ENCODE measurements around the gene BSN.

DNA sequence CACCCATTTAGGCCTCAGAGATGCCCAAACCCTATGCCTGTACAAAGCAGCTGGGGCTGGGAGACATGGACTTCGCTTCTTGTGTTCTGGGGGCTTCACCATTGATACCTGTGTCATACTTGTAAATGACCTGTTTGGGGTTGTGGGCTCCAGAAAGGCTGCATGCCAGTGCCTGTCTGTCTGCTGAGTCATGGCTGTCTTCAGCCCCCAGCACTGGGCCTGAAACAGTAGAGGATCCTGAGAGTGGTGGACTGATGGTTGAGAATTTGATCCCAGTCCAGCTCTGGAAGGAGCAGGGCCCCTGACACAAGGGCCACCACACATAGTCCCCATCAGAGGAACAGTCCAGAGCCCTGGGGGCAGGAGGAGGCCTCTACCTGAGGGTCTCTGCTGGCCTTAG, 95.3 kb downstream of the BSN start:
- TF ChIP-seq, protein P1, sequence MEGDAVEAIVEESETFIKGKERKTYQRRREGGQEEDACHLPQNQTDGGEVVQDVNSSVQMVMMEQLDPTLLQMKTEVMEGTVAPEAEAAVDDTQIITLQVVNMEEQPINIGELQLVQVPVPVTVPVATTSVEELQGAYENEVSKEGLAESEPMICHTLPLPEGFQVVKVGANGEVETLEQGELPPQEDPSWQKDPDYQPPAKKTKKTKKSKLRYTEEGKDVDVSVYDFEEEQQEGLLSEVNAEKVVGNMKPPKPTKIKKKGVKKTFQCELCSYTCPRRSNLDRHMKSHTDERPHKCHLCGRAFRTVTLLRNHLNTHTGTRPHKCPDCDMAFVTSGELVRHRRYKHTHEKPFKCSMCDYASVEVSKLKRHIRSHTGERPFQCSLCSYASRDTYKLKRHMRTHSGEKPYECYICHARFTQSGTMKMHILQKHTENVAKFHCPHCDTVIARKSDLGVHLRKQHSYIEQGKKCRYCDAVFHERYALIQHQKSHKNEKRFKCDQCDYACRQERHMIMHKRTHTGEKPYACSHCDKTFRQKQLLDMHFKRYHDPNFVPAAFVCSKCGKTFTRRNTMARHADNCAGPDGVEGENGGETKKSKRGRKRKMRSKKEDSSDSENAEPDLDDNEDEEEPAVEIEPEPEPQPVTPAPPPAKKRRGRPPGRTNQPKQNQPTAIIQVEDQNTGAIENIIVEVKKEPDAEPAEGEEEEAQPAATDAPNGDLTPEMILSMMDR (conservative IDR thresholded peaks at IDR 0.05 in 1 of 2, IDR thresholded peaks at IDR 0.05 in 1 of 2; ENCODE audit: low read depth in 1 of 2, low read length in 2 of 2), result no peak
- no peak for TF ChIP-seq EZH2 (IDR thresholded peaks at IDR 0.05; ENCODE audit: low read length, missing control alignments)

Data from fibroblast of lung (primary cell).